Cardiac fibroblast (primary cell): ENCODE results near the gene MARK3.

Experiments used
- DNase-seq, 2 donors: peaks; one replicate each; pipeline versions ENCODE4 v3.0.0 to v3.0.0-alpha.2; 2010; ENCODE audit warnings: low read depth in 2 of 2
- H3K4me3 ChIP-seq, 2 donors: replicated peaks in 1 of 2; 1 replicate in 1 of 2; 2 replicates in 1 of 2; pipeline ENCODE4 v1.5.1; 2011; ENCODE audit warnings: low read depth in 2 of 2, low read length in 2 of 2, mild to moderate bottlenecking in 2 of 2, moderate library complexity in 1 of 2
- TF ChIP-seq, protein P1 (sequence below): IDR thresholded peaks from one replicate; pipeline ENCODE4 v1.5.1; 2011; ENCODE audit warnings: low read depth, mild to moderate bottlenecking, low read length, inconsistent platforms

MARK3 gene

DNA sequence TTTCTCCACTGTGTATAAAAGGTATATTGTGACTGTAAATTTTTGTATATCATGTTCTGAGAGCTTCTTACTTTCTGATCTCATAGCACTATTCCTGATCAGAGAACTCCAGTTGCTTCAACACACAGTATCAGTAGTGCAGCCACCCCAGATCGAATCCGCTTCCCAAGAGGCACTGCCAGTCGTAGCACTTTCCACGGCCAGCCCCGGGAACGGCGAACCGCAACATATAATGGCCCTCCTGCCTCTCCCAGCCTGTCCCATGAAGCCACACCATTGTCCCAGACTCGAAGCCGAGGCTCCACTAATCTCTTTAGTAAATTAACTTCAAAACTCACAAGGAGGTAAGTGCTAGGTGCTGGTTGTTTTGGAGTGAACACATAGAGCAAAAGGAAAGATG lies 106.5 kb downstream of the MARK3 start:
- H3K4me3 ChIP-seq: no peak overlapping the region
- DNase-seq: no peak
- TF ChIP-seq, protein P1, sequence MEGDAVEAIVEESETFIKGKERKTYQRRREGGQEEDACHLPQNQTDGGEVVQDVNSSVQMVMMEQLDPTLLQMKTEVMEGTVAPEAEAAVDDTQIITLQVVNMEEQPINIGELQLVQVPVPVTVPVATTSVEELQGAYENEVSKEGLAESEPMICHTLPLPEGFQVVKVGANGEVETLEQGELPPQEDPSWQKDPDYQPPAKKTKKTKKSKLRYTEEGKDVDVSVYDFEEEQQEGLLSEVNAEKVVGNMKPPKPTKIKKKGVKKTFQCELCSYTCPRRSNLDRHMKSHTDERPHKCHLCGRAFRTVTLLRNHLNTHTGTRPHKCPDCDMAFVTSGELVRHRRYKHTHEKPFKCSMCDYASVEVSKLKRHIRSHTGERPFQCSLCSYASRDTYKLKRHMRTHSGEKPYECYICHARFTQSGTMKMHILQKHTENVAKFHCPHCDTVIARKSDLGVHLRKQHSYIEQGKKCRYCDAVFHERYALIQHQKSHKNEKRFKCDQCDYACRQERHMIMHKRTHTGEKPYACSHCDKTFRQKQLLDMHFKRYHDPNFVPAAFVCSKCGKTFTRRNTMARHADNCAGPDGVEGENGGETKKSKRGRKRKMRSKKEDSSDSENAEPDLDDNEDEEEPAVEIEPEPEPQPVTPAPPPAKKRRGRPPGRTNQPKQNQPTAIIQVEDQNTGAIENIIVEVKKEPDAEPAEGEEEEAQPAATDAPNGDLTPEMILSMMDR: no peak

DNA sequence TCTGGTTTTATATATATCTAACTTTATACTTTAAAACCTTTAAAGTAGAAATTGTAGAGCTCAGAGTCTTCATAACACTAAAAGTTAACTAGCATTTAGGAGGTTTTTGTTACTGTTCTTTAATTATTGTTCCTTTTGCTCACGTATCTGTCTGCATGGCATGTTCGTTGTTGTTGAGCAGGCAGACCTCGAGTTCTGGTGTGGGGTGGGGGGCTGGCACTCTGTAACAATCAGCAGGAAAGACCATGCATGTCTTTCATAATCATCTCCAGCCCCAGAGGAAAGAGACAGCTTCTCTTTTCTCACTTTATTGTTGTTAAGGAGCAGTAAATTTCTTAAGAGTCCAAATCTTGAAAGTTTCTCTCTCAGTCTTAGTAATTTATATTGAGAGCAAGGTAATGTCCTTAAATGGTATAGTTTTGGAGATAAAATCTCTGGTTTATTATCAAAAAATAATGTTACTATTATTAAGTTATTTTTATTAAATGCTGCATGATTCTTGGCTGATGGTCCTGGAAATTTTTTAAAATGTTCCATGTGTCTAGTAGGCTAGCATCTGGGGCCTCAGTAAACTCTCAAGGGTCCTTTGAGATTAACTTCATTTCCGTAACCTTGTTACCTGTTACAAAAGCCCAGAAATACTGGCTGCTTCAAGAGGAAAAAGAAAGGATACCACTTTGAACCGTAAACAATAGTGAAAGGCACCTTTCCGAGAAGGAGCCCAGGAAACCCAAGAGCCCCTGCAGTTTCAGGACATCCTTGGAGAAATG lies 107.1 kb downstream of the MARK3 start:
- H3K4me3 ChIP-seq: no peak overlapping the region
- no peak for DNase-seq
- TF ChIP-seq, protein P1: no peak

DNA sequence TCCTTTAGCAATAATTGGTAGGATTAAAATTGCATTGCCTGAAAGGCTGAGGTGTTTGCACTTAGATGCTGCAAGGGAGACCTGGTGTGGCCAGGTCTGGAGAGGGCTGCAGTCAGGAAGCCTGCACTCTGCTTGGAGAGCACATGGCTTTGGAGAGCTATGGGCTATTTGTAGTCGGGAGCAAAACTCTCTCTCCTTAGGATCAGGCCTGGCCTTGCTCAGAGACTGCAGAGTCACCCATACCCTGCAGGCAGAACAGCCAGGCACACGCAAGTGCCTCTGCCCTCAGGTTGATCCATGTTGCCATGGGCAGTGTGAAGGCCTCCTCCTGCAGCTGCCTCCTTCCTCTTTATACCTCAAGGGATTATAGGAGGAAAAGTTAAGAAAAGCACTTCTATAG lies 110.6 kb downstream of the MARK3 start:
- TF ChIP-seq, protein P1: no peak
- H3K4me3 ChIP-seq: no peak overlapping the region
- no peak for DNase-seq

DNA sequence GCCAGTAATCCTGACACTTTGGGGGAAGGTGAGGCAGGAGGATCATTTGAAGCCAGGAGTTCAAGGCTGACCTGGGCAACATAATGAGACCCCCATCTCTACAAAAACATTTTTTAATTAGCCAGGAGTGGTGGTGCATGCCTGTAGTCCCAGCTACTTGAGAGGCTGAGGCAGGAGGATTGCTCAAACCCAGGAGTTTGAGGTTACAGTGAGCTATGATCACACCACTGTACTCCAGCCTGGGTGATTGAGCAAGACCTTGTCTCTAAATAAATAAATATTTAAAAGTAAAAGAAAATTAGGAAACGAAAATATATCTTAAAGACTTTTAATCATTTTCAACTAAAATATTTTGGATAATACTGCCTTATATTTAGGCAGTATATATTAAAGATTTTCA lies 111.6 kb downstream of the MARK3 start:
- no peak overlapping the region for H3K4me3 ChIP-seq
- peak in 1 of 2 donors; percentile 49 for DNase-seq
- TF ChIP-seq, protein P1: no peak

DNA sequence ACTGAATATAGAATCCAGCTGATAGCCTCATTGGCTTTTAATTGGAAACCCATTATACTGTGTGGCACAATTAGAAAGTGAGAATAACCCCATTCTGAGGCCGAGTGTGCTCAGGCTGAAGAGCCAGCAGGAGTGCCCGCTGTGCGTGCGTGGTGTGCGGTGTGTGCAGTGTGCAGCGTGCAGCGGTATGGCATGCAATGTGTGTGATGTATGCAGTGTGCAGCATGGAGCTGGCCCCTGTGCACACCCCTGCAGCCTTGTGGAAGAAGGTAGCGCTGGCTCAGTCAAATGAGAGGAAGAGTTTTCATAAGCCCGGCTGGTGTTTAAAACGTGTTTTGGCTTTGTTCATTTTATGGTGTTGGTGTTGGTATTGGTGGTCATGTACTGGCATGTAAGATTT lies 114.5 kb downstream of the MARK3 start:
- no peak for DNase-seq
- no peak overlapping the region for H3K4me3 ChIP-seq
- TF ChIP-seq, protein P1: no peak

DNA sequence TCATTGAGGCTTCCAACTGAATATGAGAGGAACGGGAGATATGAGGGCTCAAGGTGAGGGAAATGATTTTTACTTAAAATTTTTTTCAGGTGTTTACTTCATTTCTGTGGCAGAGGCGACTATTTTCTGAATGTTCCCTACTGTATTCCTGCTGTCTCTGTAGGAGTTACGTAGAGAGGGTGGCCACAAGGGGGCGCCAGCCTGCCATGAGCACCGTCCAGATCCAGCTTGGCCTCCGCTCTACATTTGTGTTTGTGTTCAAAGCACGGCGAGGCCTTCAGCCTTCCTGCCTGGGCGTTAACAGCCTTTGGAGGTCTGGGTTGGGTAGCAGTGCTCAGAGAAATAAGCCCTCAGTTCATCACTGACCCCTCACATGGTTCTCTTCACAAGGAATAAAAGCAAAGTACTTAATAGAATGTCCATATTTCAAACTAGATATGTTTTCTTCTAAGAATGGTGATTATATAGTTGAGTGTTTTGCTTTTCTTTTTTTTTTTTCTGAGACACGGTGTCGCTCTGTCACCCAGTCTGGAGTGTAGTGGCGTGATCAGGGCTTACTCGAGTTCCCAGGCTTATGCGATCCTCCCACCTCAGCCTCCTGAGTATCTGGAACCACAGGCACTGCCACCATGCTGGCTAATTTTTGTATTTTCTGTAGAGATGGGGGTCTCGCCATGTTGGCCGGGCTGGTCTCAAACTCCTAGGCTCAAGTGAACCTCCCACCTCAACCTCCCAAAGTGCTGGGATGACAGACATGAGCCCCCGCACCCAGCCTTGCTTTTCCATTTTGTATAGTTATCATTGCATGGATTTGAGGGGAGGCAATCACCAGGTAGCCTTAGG lies 115.2 kb downstream of the MARK3 start:
- TF ChIP-seq, protein P1: peak; percentile 95
- peak; percentile 86 to 91 for DNase-seq
- H3K4me3 ChIP-seq: no peak overlapping the region
